ENCODE results near the gene SLC44A4.
A peak's percentile ranks its signal among the peaks of the same experiment; 100 is the strongest.

SLC44A4 gene

GRCh38 chr6:31884528-31885035 is 5.8 kb upstream of the SLC44A4 start:
- no peak for TF ChIP-seq CTCF (conservative IDR thresholded peaks at IDR 0.05; ENCODE audit: low read length)
- no peak for DNase-seq (ENCODE audit: low read depth)
- no peak overlapping the region for H3K4me3 ChIP-seq (ENCODE audit: low read length)

- TF ChIP-seq CTCF (conservative IDR thresholded peaks at IDR 0.05; ENCODE audit: low read length) = no peak
- H3K4me3 ChIP-seq (ENCODE audit: low read length) = no peak overlapping the region
- DNase-seq (ENCODE audit: low read depth) = no peak
Measured at GRCh38 chr6:31883676-31884075, 4.9 kb upstream of the SLC44A4 start.

GRCh38 chr6:31882344-31882743 is 3.5 kb upstream of the SLC44A4 start:
- H3K4me3 ChIP-seq (ENCODE audit: low read length) = no peak overlapping the region
- DNase-seq (ENCODE audit: low read depth) = peak; percentile 14
- no peak for TF ChIP-seq CTCF (conservative IDR thresholded peaks at IDR 0.05; ENCODE audit: low read length)

- no peak for DNase-seq (ENCODE audit: low read depth)
- TF ChIP-seq CTCF (conservative IDR thresholded peaks at IDR 0.05; ENCODE audit: low read length) = no peak
- H3K4me3 ChIP-seq (ENCODE audit: low read length) = no peak overlapping the region
Measured at GRCh38 chr6:31881136-31881859, 2.5 kb upstream of the SLC44A4 start.

GRCh38 chr6:31880616-31881015 is 1.8 kb upstream of the SLC44A4 start:
- no peak for DNase-seq (ENCODE audit: low read depth)
- no peak overlapping the region for H3K4me3 ChIP-seq (ENCODE audit: low read length)
- TF ChIP-seq CTCF (conservative IDR thresholded peaks at IDR 0.05; ENCODE audit: low read length) = no peak

- no peak overlapping the region for H3K4me3 ChIP-seq (ENCODE audit: low read length)
- no peak for TF ChIP-seq CTCF (conservative IDR thresholded peaks at IDR 0.05; ENCODE audit: low read length)
- DNase-seq (ENCODE audit: low read depth) = no peak
Measured at GRCh38 chr6:31879901-31880300, 1.1 kb upstream of the SLC44A4 start.

- no peak for TF ChIP-seq CTCF (conservative IDR thresholded peaks at IDR 0.05; ENCODE audit: low read length)
- H3K4me3 ChIP-seq (ENCODE audit: low read length) = no peak overlapping the region
- no peak for DNase-seq (ENCODE audit: low read depth)
Measured at GRCh38 chr6:31879143-31879542, 346 bp upstream of the SLC44A4 start.

All from AG10803 (cell line).